ENCODE results near the gene TSPAN4.
A peak's percentile ranks its signal among the peaks of the same experiment; 100 is the strongest.

Gene TSPAN4

GRCh38 chr11:890794-891540, 48.3 kb downstream of the TSPAN4 start:
- no peak for DNase-seq

GRCh38 chr11:893008-893654, 50.5 kb downstream of the TSPAN4 start:
- DNase-seq, result no peak

- DNase-seq, result no peak
These were observed 52.0 kb downstream of the TSPAN4 start for GRCh38 chr11:894575-895201.

- no peak for DNase-seq
These were observed 52.9 kb downstream of the TSPAN4 start for GRCh38 chr11:895331-896110.

GRCh38 chr11:897253-898142, 54.8 kb downstream of the TSPAN4 start:
- no peak for DNase-seq

GRCh38 chr11:898143-898511, 55.5 kb downstream of the TSPAN4 start:
- no peak for DNase-seq

GRCh38 chr11:898540-899190, 56.0 kb downstream of the TSPAN4 start:
- no peak for DNase-seq

- no peak for DNase-seq
These were observed 57.1 kb downstream of the TSPAN4 start for GRCh38 chr11:899724-900123.

GRCh38 chr11:900545-900944, 57.9 kb downstream of the TSPAN4 start:
- DNase-seq, result no peak

- no peak for DNase-seq
These were observed 58.9 kb downstream of the TSPAN4 start for GRCh38 chr11:901452-902061.

- no peak for DNase-seq
These were observed 61.7 kb downstream of the TSPAN4 start for GRCh38 chr11:904380-904779.

GRCh38 chr11:905952-906351, 63.3 kb downstream of the TSPAN4 start:
- DNase-seq, result no peak

- DNase-seq, result no peak
These were observed 65.0 kb downstream of the TSPAN4 start for GRCh38 chr11:907668-908067.

- no peak for DNase-seq
These were observed 65.6 kb downstream of the TSPAN4 start for GRCh38 chr11:908273-908672.

- no peak for DNase-seq
These were observed 66.8 kb downstream of the TSPAN4 start for GRCh38 chr11:909406-909805.

- DNase-seq, result peak; percentile 65
These were observed 67.5 kb downstream of the TSPAN4 start for GRCh38 chr11:910044-910588.

- peak; percentile 83 for DNase-seq
These were observed 68.0 kb downstream of the TSPAN4 start, which contains the start of gene CHID1 for GRCh38 chr11:910589-911030. CHID1 (minus strand) TSS chr11:910810; CDS start chr11:904816, 5,994 bp downstream.

GRCh38 chr11:911031-911889, 68.6 kb downstream of the TSPAN4 start:
- DNase-seq, result peak; percentile 41

GRCh38 chr11:911890-912219, 69.2 kb downstream of the TSPAN4 start:
- no peak for DNase-seq

- no peak for DNase-seq
These were observed 69.6 kb downstream of the TSPAN4 start for GRCh38 chr11:912266-912665.

Data from activated CD8-positive, alpha-beta memory T cell treated with anti-CD3 and anti-CD28 coated beads, Interleukin-2, amount 50 U/mL, for 4 hours (primary cell).